Endothelial cell of umbilical vein (primary cell): ENCODE results near the gene ACOT7.

Experiments
- CTCF ChIP-seq, 2 donors: IDR thresholded peaks; 1 replicate in 1 of 2; 2 replicates in 1 of 2; pipeline ENCODE4 v1.5.1; 2011; ENCODE audit warnings: low read length in 2 of 2, mild to moderate bottlenecking in 2 of 2, moderate library complexity in 2 of 2, control low read depth in 1 of 2, inconsistent platforms in 1 of 2, low read depth in 1 of 2; ENCODE audit not compliant: insufficient read depth in 1 of 2; ENCODE audit errors: extremely low read depth in 1 of 2
- EZH2 ChIP-seq: IDR thresholded peaks from 2 replicates; pipeline ENCODE4 v1.6.1; 2012; ENCODE audit warnings: borderline replicate concordance, low read depth, mild to moderate bottlenecking, moderate library complexity, low read length, inconsistent platforms; ENCODE audit not compliant: severe bottlenecking
- FOS ChIP-seq: IDR thresholded peaks from 2 replicates; pipeline ENCODE4 v1.6.1; 2011; ENCODE audit warnings: mild to moderate bottlenecking, low read length, moderate library complexity, borderline replicate concordance; ENCODE audit not compliant: insufficient read depth
- POLR2A ChIP-seq: IDR thresholded peaks from 2 replicates; pipeline ENCODE4 v1.6.1; 2012; ENCODE audit warnings: low read depth, mild to moderate bottlenecking, control low read depth, low read length

GRCh38 chr1:6424619-6425593 lies 31.3 kb upstream of the ACOT7 start, which contains the start of gene ESPN:
- TF ChIP-seq CTCF (IDR thresholded peaks at IDR 0.05; ENCODE audit: extremely low read depth in 1 of 2, insufficient read depth in 1 of 2, low read depth in 1 of 2, low read length in 2 of 2) (no peak), POLR2A (no peak), FOS (no peak), EZH2 (no peak)
